ENCODE measurements around the gene L3MBTL1.
"Not testable (repeated sequence)": the region's sequence is repeated elsewhere in the genome, so short reads cannot be mapped to it uniquely, and the experiment has no call there.

- not testable (repeated sequence) for TF ChIP-seq CTCF (conservative IDR thresholded peaks at IDR 0.05 in 1 of 2, IDR thresholded peaks at IDR 0.05 in 1 of 2; ENCODE audit: extremely low read depth in 1 of 2, insufficient read depth in 1 of 2, low read depth in 1 of 2, low read length in 2 of 2); EZH2 (IDR thresholded peaks at IDR 0.05; ENCODE audit: borderline replicate concordance, low read length)
These were observed 81.0 kb downstream of the L3MBTL1 start for GRCh38 chr20:43588526-43588925.

Measured in mammary epithelial cell (primary cell).